ENCODE data around the gene CBX5. TPM values are rescaled to one million over a fixed set of nuclear protein-coding genes. Genes with fewer than 3 reads are reported as not detected.
A peak's percentile ranks its signal among the peaks of the same experiment; 100 is the strongest.

Gene CBX5
- total and polyA plus RNA-seq, 9 of the 15 experiments (the other 6 are each of a cell fraction or from before 2014, with no cell fraction given), result 32.6 to 102 (median 59.2) TPM

GRCh38 chr12:54304187-54304810 lies 24.4 kb upstream of the CBX5 start (continued):
- TF ChIP-seq KDM4B (IDR thresholded peaks at IDR 0.05; ENCODE audit: borderline replicate concordance in 2 of 2, low read depth in 1 of 2), result peak in 1 of 2 experiments; percentile 94; a peak in 1 of 4 replicates
- TF ChIP-seq POLR3G (IDR thresholded peaks at IDR 0.05; ENCODE audit: extremely low read depth, insufficient read length, insufficient replicate concordance), result no peak
- peak; percentile 98 for TF ChIP-seq PCBP1 (IDR thresholded peaks at IDR 0.05; ENCODE audit: low read depth, low read length, poor library complexity, severe bottlenecking)
- TF ChIP-seq MLX (CRISPR knock-in tag; conservative IDR thresholded peaks at IDR 0.05), result no peak
- TF ChIP-seq ZNF224 (CRISPR knock-in tag; IDR thresholded peaks at IDR 0.05), result no peak
- peak; percentile 89 for TF ChIP-seq SP1 (CRISPR knock-in tag; IDR thresholded peaks at IDR 0.05)
- TF ChIP-seq ARID1B (IDR thresholded peaks at IDR 0.05), result peak; percentile 99
- TF ChIP-seq XRCC4 (IDR thresholded peaks at IDR 0.05; ENCODE audit: extremely low read depth, insufficient read depth, insufficient read length), result no peak
- peak; percentile 96 for TF ChIP-seq GATAD2A (IDR thresholded peaks at IDR 0.05)
- TF ChIP-seq TBL1XR1 (IDR thresholded peaks at IDR 0.05; ENCODE audit: low read length in 2 of 2), result peak; percentile 98 to 100
- peak; percentile 77 for TF ChIP-seq MYC (IDR thresholded peaks at IDR 0.05; ENCODE audit: low read depth, low read length)
- TF ChIP-seq MYC (CRISPR knock-in tag; IDR thresholded peaks at IDR 0.05; ENCODE audit: borderline replicate concordance, low read depth), result no peak
- TF ChIP-seq ZEB2 (IDR thresholded peaks at IDR 0.05), result peak; percentile 59; the same call in 1 of the 2 replicates
- no peak for TF ChIP-seq HOMEZ (CRISPR knock-in tag; IDR thresholded peaks at IDR 0.05)
- TF ChIP-seq RBM25 (IDR thresholded peaks at IDR 0.05; ENCODE audit: low read depth, low read length, severe bottlenecking), result no peak
- peak; percentile 30; the same call in 1 of the 2 replicates for TF ChIP-seq SMC3 (conservative IDR thresholded peaks at IDR 0.05; ENCODE audit: insufficient read depth, low read depth, low read length)
- peak; percentile 100 for TF ChIP-seq HMGN3 (IDR thresholded peaks at IDR 0.05; ENCODE audit: borderline replicate concordance, extremely low read depth, insufficient read length, low read depth, low read length)
- TF ChIP-seq HEY1 (CRISPR knock-in tag; IDR thresholded peaks at IDR 0.05; ENCODE audit: borderline replicate concordance), result no peak
- peak; percentile 91 to 93 for TF ChIP-seq RCOR1 (IDR thresholded peaks at IDR 0.05; ENCODE audit: borderline replicate concordance in 1 of 2, low read depth in 2 of 2, low read length in 2 of 2)
- TF ChIP-seq DIDO1 (tag; IDR thresholded peaks at IDR 0.05; ENCODE audit: low read depth), result no peak
- no peak for TF ChIP-seq TSC22D4 (tag; IDR thresholded peaks at IDR 0.05)
- TF ChIP-seq KDM1A (IDR thresholded peaks at IDR 0.05), result no peak
- no peak for TF ChIP-seq SNIP1 (IDR thresholded peaks at IDR 0.05; ENCODE audit: low read depth)
